Transverse colon (tissue), 3 donors: Measurements from ENCODE around the gene TTLL9.

Source experiments
- CTCF ChIP-seq, 5 experiments: fragments of 200-600 bp in 3 of 5; fragments of 450-650 bp in 2 of 5; sonication (generic) in 3 of 5; IDR thresholded peaks; 1 replicate in 2 of 5; 2 replicates in 3 of 5; pipeline ENCODE4 v1.5.1; 2016 to 2017; ENCODE audit warnings: antibody characterized with exemption in 5 of 5, inconsistent platforms in 3 of 5, mild to moderate bottlenecking in 2 of 5, moderate library complexity in 1 of 5
- POLR2A ChIP-seq: fragments of 450-650 bp; IDR thresholded peaks from one replicate; pipeline ENCODE4 v1.6.1; 2016; ENCODE audit warnings: antibody characterized with exemption, mild to moderate bottlenecking, moderate library complexity

GRCh38 chr20:31869673-31869941, 827 bp upstream of the TTLL9 start:
- TF ChIP-seq POLR2A (no peak), CTCF (IDR thresholded peaks at IDR 0.05) (no peak)
